ENCODE results near the gene RPS6KA2.
A peak's percentile ranks its signal among the peaks of the same experiment; 100 is the strongest.
"Not testable (repeated sequence)": the region's sequence is repeated elsewhere in the genome, so short reads cannot be mapped to it uniquely, and the experiment has no call there.

The RPS6KA2 gene

GRCh38 chr6:166588691-166589336 is 38.2 kb downstream of the RPS6KA2 start:
- DNase-seq = peak; percentile 3

DNA sequence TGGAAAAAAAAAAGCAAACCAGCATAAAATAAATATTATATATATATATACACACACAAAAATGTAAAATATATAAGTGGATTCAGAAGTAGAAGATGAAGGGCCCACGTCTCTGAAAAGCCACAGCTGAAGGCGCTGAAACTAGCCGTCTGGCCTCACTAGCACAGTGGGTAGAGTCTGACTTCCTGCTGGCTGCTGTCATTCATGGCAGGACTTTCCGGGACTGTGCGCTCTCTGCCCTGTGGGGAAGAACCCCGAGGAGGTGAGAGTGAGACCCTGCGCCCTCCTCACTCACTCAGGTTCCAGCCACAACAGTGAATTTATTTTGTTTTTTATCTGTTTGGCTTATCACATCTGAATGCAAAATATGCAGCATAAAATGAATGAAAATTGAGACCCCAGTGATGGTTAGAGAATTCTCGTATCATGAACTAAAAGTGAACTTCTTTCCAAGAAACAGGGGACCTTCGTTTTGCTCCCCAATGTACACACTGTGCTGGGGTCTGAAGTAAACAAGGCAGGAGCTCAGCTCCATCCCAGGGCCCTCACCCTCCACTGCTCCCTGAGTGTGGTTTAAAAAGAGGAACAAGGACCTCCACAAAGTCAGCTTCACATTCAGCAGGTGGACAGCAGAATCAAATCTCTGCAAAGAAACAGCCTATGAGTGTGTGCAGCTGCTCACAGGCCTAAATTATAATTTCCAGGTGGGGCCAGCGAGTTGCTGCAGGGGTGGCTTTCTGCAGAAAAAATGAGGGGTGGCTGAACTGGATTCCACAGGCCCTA is 39.2 kb downstream of the RPS6KA2 start:
- peak; percentile 7 for DNase-seq

DNA sequence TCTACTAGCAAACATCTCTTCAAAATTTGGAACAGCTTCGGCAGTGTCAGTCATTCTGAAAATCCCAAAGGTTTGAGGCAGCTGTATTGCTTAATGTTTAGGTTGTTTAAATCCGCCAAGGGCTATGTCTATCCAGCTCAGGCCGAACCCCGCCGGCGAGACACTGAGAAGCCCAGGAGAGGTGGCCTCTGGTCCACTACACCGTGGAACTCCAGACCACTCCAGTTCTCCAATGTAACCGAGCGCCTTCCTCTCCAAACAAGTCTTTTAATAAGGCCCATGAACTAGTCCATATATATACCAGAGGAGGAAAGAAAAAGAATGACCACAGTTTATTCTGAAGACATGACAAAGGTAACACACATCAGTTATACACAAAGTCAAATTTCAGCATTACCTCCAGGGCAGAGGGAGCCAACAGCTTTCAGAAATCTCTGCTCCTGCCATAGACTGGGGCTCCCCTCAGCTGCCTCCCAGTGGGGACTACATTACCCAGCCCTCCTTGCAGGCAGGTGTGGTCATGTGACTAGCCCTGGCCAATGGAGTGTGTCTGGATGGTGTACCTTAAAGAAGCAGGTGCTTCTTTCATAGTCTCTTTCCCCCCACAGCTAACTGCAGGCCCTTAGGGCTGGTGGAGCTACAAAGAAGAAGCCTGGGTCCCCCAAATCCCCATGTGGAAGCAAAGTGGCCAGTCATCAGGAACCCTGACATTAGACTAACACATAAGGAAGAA is 40.5 kb downstream of the RPS6KA2 start, which contains the start of gene RAMACL:
Gene RAMACL (minus strand): TSS at position 255 of the 733 bp plus-strand sequence. CDS start 201 bp downstream, at position 54.
- DNase-seq = no peak

DNA sequence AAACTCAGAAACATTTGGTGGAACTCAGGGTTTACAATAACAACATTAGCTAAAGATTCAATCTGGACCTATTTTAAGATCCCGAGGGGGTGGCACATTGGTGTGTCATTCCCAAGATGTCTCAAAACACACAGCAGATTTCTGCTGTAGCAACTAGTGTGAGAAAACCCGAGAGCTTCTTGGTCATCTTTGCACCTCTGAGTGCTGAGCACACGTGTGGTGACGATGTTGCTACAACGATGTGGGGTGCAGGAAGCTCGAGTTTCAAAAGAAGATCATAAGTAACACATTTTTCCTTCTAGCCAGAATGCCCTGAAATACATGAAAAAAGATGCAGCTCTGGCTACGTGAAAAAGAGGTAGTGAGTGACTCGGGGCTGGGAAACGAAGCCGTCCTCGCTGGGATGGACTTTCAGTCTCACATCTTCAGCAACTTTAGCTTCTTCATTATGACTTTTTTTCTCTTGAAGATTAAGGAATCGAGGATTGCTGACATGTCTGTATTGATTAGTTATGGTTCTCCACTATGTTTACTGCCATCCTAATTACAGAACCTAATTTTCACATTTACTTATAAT is 42.1 kb downstream of the RPS6KA2 start:
- no peak for DNase-seq

GRCh38 chr6:166584155-166584554 is 42.9 kb downstream of the RPS6KA2 start:
- DNase-seq = no peak

DNA sequence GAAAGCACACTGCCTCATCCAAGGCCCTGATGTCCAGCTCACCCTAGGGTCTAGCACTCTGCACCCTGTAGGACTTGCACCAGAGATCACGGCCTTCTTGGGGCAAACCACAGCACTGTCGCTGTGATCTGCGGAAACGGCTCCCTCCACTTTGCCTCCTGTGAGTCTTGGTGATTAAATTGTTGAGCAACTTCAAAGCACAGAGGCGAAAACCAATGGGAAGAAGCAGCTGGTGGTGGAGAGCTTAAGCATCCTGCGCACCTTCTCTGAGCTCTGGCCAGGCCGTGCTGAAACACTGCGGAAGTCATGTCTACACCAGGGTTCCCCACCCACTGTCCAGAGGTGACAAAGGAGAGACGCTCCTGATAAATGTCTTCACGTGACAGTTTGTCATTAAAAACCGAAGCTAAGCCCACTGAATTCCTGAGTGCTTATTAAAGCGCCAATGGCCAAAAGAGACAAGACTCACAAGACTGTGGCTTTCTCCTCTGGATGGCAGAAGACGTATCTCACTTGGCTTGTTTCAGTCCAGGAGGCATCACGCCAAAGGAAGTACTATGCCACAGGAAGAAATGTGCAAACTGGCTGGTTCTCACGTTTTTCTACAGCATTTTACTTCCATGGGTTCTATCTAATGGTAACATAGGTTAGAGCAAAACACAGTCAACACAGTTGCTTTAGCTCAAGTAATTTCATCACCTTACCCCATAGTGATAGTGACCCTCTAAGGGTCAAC is 43.7 kb downstream of the RPS6KA2 start:
- DNase-seq = no peak

GRCh38 chr6:166582258-166582657 is 44.8 kb downstream of the RPS6KA2 start:
- no peak for DNase-seq

DNA sequence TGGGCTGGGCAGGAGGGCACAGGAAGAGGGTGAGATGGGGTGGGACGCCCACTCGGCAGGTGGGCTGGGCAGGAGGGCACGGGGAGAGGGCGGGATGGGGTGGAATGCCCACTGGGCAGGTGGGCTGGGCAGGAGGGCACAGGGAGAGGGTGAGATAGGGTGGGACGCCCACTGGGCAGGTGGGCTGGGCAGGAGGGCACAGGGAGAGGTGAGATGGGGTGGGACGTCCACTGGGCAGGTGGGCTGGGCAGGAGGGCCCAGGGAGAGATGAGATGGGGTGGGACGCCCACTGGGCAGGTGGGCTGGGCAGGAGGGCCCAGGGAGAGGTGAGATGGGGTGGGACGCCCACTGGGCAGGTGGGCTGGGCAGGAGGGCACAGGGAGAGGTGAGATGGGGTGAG is 45.2 kb downstream of the RPS6KA2 start:
- DNase-seq = not testable (repeated sequence)

DNA sequence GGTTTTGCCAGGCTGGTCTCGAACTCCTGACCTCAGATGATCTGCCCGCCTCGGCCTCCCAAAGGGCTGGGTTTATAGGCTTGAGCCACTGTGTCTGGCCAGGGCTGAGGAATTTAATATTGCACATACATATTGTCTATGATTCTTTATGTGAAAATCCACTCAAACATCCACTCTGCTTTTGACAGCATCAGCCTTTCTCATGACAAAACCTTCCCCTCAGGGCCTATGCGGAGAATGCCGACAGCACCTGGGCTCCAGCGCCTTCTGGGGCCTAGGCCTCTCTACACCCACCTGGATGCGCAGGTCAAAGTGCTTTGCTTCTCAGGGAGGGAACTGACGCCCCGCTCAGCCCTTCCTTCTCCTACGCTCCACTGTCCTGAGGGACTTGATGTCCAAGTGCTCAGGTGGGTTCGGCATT is 46.0 kb downstream of the RPS6KA2 start:
- no peak for DNase-seq

DNA sequence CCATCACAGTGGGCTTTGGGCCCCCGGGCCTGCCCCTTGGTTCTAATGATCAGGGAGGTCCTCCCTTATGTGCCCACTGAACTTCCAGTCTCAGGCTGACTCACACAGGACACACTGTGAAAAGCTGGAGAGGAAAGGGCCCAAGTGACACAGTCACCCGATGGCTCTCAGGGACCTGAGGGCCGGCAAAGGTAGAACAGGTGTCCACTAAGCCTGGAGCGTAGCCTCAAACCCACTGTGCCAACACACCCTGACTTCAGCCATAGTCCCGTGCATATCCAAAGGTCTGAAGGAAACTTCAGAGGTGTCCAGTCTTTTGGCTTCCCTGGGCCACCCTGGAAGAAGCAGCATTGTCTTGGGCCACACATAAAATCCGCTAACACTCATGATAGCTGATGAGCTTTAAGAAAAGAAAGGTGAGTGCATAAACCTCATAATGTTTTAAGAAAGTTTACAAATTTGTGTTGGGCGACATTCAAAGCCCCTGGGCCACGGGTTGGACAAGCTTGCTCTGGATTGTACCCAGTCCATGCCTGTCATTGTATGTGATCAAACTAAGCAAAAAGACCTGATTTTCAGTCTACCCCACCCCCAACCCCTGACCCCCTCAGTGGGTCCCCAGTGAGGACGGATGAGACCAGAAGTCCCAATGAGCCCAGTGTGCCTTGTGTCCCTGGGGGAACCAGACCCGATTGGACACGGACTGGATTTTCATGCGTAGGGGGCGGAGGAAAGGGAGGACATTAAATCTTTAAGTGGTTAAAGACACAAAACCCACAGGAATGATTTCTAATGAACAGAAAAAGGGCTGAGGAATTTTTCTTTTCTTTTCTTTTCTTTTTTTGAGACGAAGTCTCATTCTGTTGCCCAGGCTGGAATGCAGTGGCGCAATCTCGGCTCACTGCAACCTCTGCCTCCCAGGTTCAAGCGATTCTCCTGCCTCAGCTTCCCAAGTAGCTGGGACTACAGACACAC is 46.7 kb downstream of the RPS6KA2 start:
- DNase-seq = no peak

GRCh38 chr6:166579237-166579850 is 47.7 kb downstream of the RPS6KA2 start:
- no peak for DNase-seq

- DNase-seq = no peak
Observed at GRCh38 chr6:166578536-166579236, 48.4 kb downstream of the RPS6KA2 start.

GRCh38 chr6:166575205-166575604 is 51.8 kb downstream of the RPS6KA2 start:
- DNase-seq = no peak

GRCh38 chr6:166573511-166574216 is 53.4 kb downstream of the RPS6KA2 start:
- no peak for DNase-seq

- no peak for DNase-seq
Observed at GRCh38 chr6:166572370-166573261, 54.4 kb downstream of the RPS6KA2 start.

GRCh38 chr6:166570929-166571713 is 55.9 kb downstream of the RPS6KA2 start:
- no peak for DNase-seq

GRCh38 chr6:166569206-166569605 is 57.8 kb downstream of the RPS6KA2 start:
- no peak for DNase-seq

DNA sequence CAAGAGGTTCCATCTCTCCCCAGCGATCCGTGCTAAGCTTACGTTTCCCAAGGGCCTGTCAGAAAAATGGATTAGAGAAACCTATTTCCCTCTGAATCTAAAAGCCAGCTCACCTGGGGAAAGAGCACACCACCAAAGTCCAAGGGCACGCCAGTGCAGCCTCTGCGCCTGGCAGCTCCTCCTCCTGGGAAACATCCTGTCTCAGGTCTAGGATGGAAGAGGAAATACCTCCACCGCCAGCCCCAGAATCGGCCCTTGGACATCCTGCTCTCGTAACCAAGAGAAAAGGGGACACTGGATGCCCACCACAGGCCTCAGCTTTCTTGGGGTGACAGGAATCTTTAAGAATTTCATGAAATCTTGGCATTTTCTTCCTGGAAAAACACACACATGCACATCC is 59.2 kb downstream of the RPS6KA2 start:
- no peak for DNase-seq
